ENCODE measurements around the gene LACTB. TPM values are rescaled to one million over a fixed set of nuclear protein-coding genes. Genes with fewer than 3 reads are reported as not detected.

The LACTB gene
- total and polyA plus RNA-seq, 12 donors = 15.4 to 68.2 (median 32.8) TPM

DNA sequence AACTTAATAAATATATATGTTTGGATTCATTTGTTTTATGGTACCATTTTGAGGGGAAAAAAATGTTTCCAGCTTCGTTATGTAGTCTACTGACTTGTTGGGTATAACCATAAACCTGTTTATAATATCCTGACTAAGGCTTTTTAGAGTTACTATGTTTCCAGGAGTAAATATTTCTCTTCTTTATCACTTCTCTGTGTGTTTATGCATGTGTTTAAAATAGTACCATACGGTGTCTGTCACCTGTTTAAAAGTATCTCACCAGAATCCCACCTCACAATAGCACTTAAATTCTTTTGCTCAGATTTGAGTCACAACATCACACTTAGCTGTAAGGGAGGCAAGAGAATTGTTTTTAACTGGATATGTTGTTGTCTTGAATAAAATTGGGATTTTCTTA is 15.1 kb downstream of the LACTB start:
- H3K4me1 ChIP-seq (replicated peaks in 1 of 2) = peaks cover 16 to 25% of the 10 kb centered on the region in 2 donors
- no peak overlapping the region for H3K4me3 ChIP-seq
- TF ChIP-seq POLR2A (IDR thresholded peaks at IDR 0.05) = no peak
- TF ChIP-seq, protein P1, sequence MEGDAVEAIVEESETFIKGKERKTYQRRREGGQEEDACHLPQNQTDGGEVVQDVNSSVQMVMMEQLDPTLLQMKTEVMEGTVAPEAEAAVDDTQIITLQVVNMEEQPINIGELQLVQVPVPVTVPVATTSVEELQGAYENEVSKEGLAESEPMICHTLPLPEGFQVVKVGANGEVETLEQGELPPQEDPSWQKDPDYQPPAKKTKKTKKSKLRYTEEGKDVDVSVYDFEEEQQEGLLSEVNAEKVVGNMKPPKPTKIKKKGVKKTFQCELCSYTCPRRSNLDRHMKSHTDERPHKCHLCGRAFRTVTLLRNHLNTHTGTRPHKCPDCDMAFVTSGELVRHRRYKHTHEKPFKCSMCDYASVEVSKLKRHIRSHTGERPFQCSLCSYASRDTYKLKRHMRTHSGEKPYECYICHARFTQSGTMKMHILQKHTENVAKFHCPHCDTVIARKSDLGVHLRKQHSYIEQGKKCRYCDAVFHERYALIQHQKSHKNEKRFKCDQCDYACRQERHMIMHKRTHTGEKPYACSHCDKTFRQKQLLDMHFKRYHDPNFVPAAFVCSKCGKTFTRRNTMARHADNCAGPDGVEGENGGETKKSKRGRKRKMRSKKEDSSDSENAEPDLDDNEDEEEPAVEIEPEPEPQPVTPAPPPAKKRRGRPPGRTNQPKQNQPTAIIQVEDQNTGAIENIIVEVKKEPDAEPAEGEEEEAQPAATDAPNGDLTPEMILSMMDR (IDR thresholded peaks at IDR 0.05) = no peak
- no peak for DNase-seq
- H3K9me3 ChIP-seq (replicated peaks in 1 of 3) = no peaks in the 10 kb centered on the region
- no peaks in the 10 kb centered on the region for H3K36me3 ChIP-seq (replicated peaks in 1 of 2)
- no peaks in the 10 kb centered on the region for H3K27me3 ChIP-seq
- peak overlapping the region in 3 of 5 donors; percentile 2 to 94 (median 90) for H3K27ac ChIP-seq
- WGBS, 4 donors = 96 to 98% (median 97%) methylated on average over 2 of the region's 2 CpGs
- intact Hi-C loops (cut with DNase I) = no loop called here

DNA sequence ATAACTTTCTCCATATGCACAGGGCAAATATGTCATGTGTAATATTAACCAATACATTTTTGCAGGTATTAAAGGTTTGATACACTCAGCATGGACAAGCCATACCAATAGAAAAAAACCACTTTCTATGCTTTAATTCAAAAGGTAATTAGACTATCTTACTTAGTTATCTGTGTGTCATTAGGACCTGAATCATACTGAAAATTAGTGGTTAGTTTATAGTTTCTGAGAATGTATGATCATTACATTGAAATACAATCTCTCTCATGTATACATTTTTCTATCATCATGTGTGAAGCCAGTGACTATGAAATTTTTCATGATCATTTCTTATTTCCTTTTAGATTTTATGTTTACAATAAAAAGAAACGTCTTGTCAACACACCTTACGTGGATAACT is 19.3 kb downstream of the LACTB start:
- Histone ChIP-seq H3K9me3 (replicated peaks in 1 of 3) (no peaks in the 10 kb centered on the region), H3K27ac (no peak overlapping the region), H3K4me3 (no peak overlapping the region), H3K27me3 (no peaks in the 10 kb centered on the region), H3K4me1 (replicated peaks in 1 of 2) (peaks cover 0 to 4% of the 10 kb centered on the region in 2 donors), H3K36me3 (replicated peaks in 1 of 2) (no peaks in the 10 kb centered on the region)
- TF ChIP-seq, protein P1 (IDR thresholded peaks at IDR 0.05) = no peak
- no peak for TF ChIP-seq POLR2A (IDR thresholded peaks at IDR 0.05)
- intact Hi-C loops (cut with DNase I) = no loop called here
- 93 to 96% (median 94%) methylated on average over 2 of the region's 2 CpGs for WGBS, 4 donors
- DNase-seq = no peak

DNA sequence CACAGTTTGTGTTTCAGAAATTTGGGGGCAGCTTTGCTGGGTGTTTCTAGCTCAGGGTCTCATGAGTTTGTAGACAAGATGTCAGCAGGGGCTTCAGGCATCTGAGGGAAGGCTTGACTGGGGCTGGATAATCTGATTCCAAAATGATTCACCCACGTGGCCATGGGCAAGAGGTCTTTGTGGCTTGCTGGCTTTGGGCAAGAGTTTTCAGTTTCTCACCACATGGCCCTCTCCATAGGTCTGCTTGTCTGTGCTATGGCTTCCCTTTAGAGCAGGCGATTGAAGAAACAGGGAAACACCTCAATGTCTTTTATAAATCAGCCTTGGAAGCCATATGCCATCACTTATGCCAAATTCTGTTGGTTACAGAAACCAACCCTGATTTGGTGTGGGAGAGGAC is 23.8 kb downstream of the LACTB start:
- WGBS, 4 donors = 84 to 100% (median 94%) methylated on average over 1 to 2 of the region's 2 CpGs
- H3K27me3 ChIP-seq = no peaks in the 10 kb centered on the region
- no peaks in the 10 kb centered on the region for H3K36me3 ChIP-seq (replicated peaks in 1 of 2)

DNA sequence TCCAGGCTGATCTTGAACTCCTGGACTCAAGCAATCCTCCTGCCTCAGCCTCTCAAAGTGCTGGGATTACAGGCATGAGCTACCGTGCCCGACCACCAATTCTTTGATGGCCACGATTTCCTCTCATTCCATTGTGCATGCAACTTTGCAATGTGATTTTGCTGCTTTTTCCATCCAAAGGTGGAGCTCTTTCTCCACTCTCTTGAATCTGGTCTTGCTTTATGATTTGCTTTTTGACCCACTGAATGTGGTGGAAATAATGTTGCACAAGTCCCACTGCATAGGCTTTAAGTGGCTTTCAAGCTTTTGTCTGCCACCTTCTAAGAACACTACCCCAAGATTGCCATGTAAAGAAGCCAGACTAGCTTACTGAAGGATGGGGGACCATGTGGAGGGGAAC is 25.0 kb downstream of the LACTB start:
- no peak overlapping the region for H3K27ac ChIP-seq

More for the DNA sequence above, 23.8 kb downstream of the LACTB start:
- Histone ChIP-seq H3K27ac (no peak overlapping the region), H3K4me3 (no peak overlapping the region), H3K4me1 (replicated peaks in 1 of 2) (peaks cover 0 to 8% of the 10 kb centered on the region in 2 donors), H3K9me3 (replicated peaks in 1 of 3) (no peaks in the 10 kb centered on the region)
- no peak for DNase-seq
- no peak for TF ChIP-seq POLR2A (IDR thresholded peaks at IDR 0.05)
- TF ChIP-seq, protein P1 (IDR thresholded peaks at IDR 0.05) = no peak
- intact Hi-C loops (cut with DNase I) = no loop called here

More for the DNA sequence above, 25.0 kb downstream of the LACTB start:
- no peaks in the 10 kb centered on the region for H3K9me3 ChIP-seq (replicated peaks in 1 of 3)
- peaks cover 0 to 14% of the 10 kb centered on the region in 2 donors for H3K4me1 ChIP-seq (replicated peaks in 1 of 2)
- intact Hi-C loops (cut with DNase I) = no loop called here
- no peaks in the 10 kb centered on the region for H3K36me3 ChIP-seq (replicated peaks in 1 of 2)
- WGBS, 4 donors = 79 to 86% (median 81%) methylated on average over 3 of the region's 3 CpGs
- DNase-seq = no peak
- no peaks in the 10 kb centered on the region for H3K27me3 ChIP-seq
- TF ChIP-seq, protein P1 (IDR thresholded peaks at IDR 0.05) = no peak
- no peak for TF ChIP-seq POLR2A (IDR thresholded peaks at IDR 0.05)
- no peak overlapping the region for H3K4me3 ChIP-seq
